GM19328 (cell line): ENCODE results near the gene FNDC1.
"Not testable (repeated sequence)": the region's sequence is repeated elsewhere in the genome, so short reads cannot be mapped to it uniquely, and the experiment has no call there.

Experiments
- ATAC-seq: cut with Tn5 transposase; IDR thresholded peaks from one replicate; pipeline ENCODE4 v1.9.1; 2021; ENCODE audit warnings: mild to moderate bottlenecking, moderate library complexity; ENCODE audit not compliant: unreplicated experiment

FNDC1 gene

GRCh38 chr6:159252955-159253508 lies 83.8 kb downstream of the FNDC1 start:
- no peak for ATAC-seq

GRCh38 chr6:159254186-159254585 lies 85.0 kb downstream of the FNDC1 start:
- ATAC-seq, result no peak

GRCh38 chr6:159255434-159255951 lies 86.3 kb downstream of the FNDC1 start:
- ATAC-seq, result no peak

- ATAC-seq, result no peak
Measured at GRCh38 chr6:159256128-159256527, 86.9 kb downstream of the FNDC1 start.

GRCh38 chr6:159257846-159258245 lies 88.6 kb downstream of the FNDC1 start:
- ATAC-seq, result no peak

GRCh38 chr6:159259441-159260125 lies 90.4 kb downstream of the FNDC1 start:
- no peak for ATAC-seq

- no peak for ATAC-seq
Measured at GRCh38 chr6:159260208-159260607, 91.0 kb downstream of the FNDC1 start.

GRCh38 chr6:159261995-159262394 lies 92.8 kb downstream of the FNDC1 start:
- no peak for ATAC-seq

- no peak for ATAC-seq
Measured at GRCh38 chr6:159262586-159262985, 93.4 kb downstream of the FNDC1 start.

- no peak for ATAC-seq
Measured at GRCh38 chr6:159267165-159267564, 98.0 kb downstream of the FNDC1 start.

- no peak for ATAC-seq
Measured at GRCh38 chr6:159268511-159268910, 99.3 kb downstream of the FNDC1 start.

GRCh38 chr6:159271257-159271656 lies 102.1 kb downstream of the FNDC1 start:
- ATAC-seq, result no peak

GRCh38 chr6:159278626-159279025 lies 109.4 kb downstream of the FNDC1 start:
- ATAC-seq, result no peak

GRCh38 chr6:159279790-159280277 lies 110.6 kb downstream of the FNDC1 start:
- ATAC-seq, result no peak

GRCh38 chr6:159282421-159282820 lies 113.2 kb downstream of the FNDC1 start:
- ATAC-seq, result no peak

GRCh38 chr6:159284661-159285060 lies 115.5 kb downstream of the FNDC1 start:
- ATAC-seq, result not testable (repeated sequence)

- no peak for ATAC-seq
Measured at GRCh38 chr6:159298840-159299239, 129.6 kb downstream of the FNDC1 start.

GRCh38 chr6:159299566-159299965 lies 130.4 kb downstream of the FNDC1 start:
- ATAC-seq, result no peak

- ATAC-seq, result no peak
Measured at GRCh38 chr6:159301277-159301676, 132.1 kb downstream of the FNDC1 start.

- ATAC-seq, result no peak
Measured at GRCh38 chr6:159301810-159302593, 132.8 kb downstream of the FNDC1 start.

GRCh38 chr6:159302594-159302992 lies 133.4 kb downstream of the FNDC1 start:
- ATAC-seq, result no peak

GRCh38 chr6:159303159-159303558 lies 134.0 kb downstream of the FNDC1 start:
- ATAC-seq, result no peak
